Activated T-cell treated with anti-CD3 and anti-CD28 coated beads, Interleukin-2, amount 50 U/mL, for 72 hours (primary cell): ENCODE results near the gene CPVL. TPM values are rescaled to one million over a fixed set of nuclear protein-coding genes. Genes with fewer than 3 reads are reported as not detected.

Experiments
- ATAC-seq, 2 donors: fragments of 150-1000 bp; cut with Tn5 transposase; replicated peaks in 1 of 2; 2 replicates each; pipeline ENCODE4 v1.10.0; 2021; ENCODE audit warnings: moderate library complexity in 2 of 2, mild to moderate bottlenecking in 1 of 2
- DNase-seq, 2 donors: peaks; one replicate each; pipeline ENCODE4 v3.0.0; 2021 to 2022; ENCODE audit warnings: mixed read lengths in 1 of 2
- H3K27ac Mint-ChIP-seq: one replicate; pipeline ENCODE4 v1.8.0; 2022; ENCODE audit warnings: mild to moderate bottlenecking, moderate library complexity, mixed read lengths
- H3K27me3 Mint-ChIP-seq: one replicate; pipeline ENCODE4 v1.8.0; 2022; ENCODE audit warnings: low read depth, mixed read lengths
- H3K36me3 Mint-ChIP-seq, 2 donors: one replicate each; pipeline ENCODE4 v1.8.0; 2022; ENCODE audit warnings: mixed read lengths in 2 of 2, mild to moderate bottlenecking in 1 of 2; ENCODE audit not compliant: insufficient read depth in 2 of 2
- H3K4me1 Mint-ChIP-seq: one replicate; pipeline ENCODE4 v1.8.0; 2022; ENCODE audit warnings: low read depth, mixed read lengths
- H3K4me3 Mint-ChIP-seq, 2 donors: one replicate each; pipeline ENCODE4 v1.8.0; 2022; ENCODE audit warnings: mild to moderate bottlenecking in 2 of 2, mixed read lengths in 2 of 2, moderate library complexity in 2 of 2
- H3K9me3 Mint-ChIP-seq, 2 donors: one replicate each; pipeline ENCODE4 v1.8.0; 2022; ENCODE audit warnings: mixed read lengths in 2 of 2
- total RNA-seq, 2 donors: library from RNA; stranded (reverse); gene quantifications; one replicate each; pipeline ENCODE4 v1.2.3, GENCODE V29; 2022

Gene CPVL
- total RNA-seq, 2 donors from 2014 or later, result 0.51 TPM; not detected in 1

DNA sequence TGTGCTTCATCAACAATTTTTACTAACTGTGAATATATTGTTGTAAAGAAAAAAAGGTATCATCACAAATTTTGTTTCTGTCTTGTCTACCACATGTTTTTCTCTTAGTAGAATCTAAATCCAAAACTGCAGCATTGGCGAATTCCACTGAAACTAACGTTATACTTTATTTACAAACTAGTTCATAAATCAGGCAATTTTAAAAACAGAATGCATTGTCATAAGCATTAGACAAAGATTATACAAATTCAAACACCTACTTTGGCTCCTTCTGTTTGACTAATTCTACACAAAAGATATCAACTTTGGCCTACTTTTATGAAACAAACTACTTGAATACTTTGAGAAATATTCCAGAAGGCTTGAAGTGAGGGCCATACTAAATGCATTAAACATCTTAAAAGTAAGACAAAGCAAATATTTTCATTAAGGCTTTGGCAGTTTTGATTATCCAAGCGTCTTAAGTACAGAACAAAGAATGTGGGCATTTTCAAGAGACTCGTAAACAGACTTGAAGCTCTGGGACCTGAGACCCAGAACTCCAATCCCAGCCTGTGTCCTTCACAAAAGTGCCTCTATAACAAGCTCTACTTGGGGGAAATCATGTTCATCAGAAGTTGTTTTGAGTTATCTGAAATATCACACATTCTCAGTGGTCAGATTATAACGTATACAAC lies 81.0 kb downstream of the CPVL start:
- no peaks in the 10 kb centered on the region for H3K4me1 Mint-ChIP-seq
- H3K4me3 Mint-ChIP-seq, result no peak overlapping the region
- H3K36me3 Mint-ChIP-seq, result no peaks in the 10 kb centered on the region
- no peak overlapping the region for H3K27ac Mint-ChIP-seq
- no peaks in the 10 kb centered on the region for H3K27me3 Mint-ChIP-seq
- ATAC-seq (no peak), DNase-seq (no peak)
- no peaks in the 10 kb centered on the region for H3K9me3 Mint-ChIP-seq

DNA sequence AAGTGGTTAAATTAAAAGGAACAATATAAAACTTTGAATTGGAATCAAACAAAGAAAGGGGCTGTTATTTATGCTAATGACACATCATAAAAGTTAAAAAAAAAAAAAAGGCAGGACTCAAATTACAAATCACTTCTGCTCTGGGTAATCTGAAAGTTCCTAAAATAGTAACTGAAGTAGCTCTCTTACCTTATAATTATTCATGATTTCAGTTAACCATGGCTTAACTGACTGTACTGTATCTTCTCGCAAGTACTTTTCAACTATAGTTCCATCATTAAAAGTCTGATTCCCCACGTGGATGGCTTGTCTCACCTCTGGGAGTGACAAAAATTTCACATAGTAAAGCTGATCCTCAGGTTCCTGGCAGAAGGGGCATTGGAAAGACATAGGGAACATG lies 82.5 kb downstream of the CPVL start:
- ATAC-seq (no peak), DNase-seq (no peak)
- no peaks in the 10 kb centered on the region for H3K4me1 Mint-ChIP-seq
- H3K9me3 Mint-ChIP-seq, result peaks cover 0 to 2% of the 10 kb centered on the region in 2 donors
- H3K36me3 Mint-ChIP-seq, result peaks cover 0 to 2% of the 10 kb centered on the region in 2 donors
- no peak overlapping the region for H3K4me3 Mint-ChIP-seq
- no peak overlapping the region for H3K27ac Mint-ChIP-seq
- no peaks in the 10 kb centered on the region for H3K27me3 Mint-ChIP-seq

DNA sequence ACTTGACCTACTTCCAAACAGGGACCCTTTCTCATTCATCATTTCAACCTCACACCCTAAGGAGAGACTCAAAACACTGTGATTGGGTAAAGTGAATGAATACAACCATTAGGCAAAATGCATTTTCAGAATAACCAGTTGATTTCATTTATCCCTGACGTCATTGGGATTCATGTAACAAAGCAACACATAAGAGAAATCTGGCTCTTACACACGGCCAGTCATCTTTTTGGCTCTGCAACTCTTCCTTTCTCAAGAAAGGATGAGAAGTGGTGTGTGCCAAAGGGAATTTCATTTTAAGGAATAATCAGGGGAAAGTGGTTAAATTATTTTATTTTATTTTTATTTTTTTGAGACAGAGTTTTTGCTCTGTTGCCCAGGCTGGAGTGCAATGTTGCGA lies 83.1 kb downstream of the CPVL start:
- Mint-ChIP-seq H3K36me3 (peaks cover 0 to 2% of the 10 kb centered on the region in 2 donors), H3K9me3 (peaks cover 0 to 8% of the 10 kb centered on the region in 2 donors), H3K27me3 (no peaks in the 10 kb centered on the region), H3K4me1 (no peaks in the 10 kb centered on the region), H3K27ac (no peak overlapping the region), H3K4me3 (no peak overlapping the region)
- no peak for DNase-seq
- no peak for ATAC-seq

DNA sequence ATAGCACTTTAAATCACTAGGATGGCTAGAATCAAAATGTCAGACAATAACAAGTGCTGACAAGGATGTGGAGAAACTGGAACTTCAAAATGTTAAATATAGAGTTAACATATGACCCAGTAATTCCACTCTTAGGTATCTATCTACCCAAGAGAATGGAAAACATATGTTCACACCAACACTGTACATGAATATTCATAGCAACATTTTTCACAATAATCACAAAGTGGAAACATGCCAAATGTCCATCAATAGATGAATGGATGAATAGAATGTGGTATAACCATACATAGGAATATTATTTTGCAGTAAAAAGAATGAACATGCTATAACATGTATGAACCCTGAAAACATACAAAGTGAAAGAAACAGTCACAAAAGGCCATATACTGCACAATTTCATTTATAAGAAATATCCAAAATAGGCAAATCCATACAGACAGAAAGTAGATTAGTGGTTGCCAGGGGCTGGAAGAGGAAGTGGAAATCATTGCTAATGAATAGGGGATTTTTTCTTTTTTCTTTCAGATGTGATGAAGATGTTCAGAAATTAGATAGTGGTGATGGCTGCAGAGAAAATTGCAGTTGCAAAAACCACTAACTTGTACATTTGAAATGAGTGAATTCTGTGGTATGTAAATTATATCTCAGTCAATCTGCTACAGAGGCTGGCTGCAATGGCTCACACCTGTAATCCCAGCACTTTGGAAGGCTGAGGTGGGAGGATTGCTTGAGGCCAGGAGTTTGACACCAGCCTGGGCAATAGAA lies 93.0 kb downstream of the CPVL start:
- Mint-ChIP-seq H3K27ac (no peak overlapping the region), H3K27me3 (no peaks in the 10 kb centered on the region), H3K36me3 (peaks cover 0 to 1% of the 10 kb centered on the region in 2 donors), H3K9me3 (peaks cover 10 to 14% of the 10 kb centered on the region in 2 donors), H3K4me3 (no peak overlapping the region), H3K4me1 (no peaks in the 10 kb centered on the region)
- ATAC-seq, result no peak
- DNase-seq, result no peak

DNA sequence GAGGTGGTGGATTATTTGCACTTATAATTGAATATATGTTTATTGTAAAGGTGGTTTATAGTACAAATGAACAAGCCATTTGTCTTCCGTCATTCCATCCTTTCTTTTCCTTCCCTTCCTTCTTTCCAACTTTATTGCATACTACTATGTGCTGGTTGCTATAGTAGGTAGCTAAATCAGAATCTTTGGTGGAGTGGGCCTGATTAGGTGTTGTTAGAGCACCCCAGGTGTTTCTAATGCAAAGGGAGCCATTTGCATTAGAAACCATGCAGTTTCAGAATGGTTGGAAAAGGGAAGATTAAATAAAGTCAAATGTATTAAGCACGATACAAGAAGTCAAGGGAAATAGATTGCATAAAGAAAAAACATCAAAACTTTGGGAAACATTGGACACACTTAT lies 99.4 kb downstream of the CPVL start:
- no peak overlapping the region for H3K4me3 Mint-ChIP-seq
- peaks cover 0 to 1% of the 10 kb centered on the region in 2 donors for H3K36me3 Mint-ChIP-seq
- DNase-seq (no peak), ATAC-seq (no peak)
- H3K4me1 Mint-ChIP-seq, result no peaks in the 10 kb centered on the region
- H3K27me3 Mint-ChIP-seq, result peaks cover 19% of the 10 kb centered on the region
- H3K27ac Mint-ChIP-seq, result no peak overlapping the region
- peaks cover 5 to 6% of the 10 kb centered on the region in 2 donors for H3K9me3 Mint-ChIP-seq

DNA sequence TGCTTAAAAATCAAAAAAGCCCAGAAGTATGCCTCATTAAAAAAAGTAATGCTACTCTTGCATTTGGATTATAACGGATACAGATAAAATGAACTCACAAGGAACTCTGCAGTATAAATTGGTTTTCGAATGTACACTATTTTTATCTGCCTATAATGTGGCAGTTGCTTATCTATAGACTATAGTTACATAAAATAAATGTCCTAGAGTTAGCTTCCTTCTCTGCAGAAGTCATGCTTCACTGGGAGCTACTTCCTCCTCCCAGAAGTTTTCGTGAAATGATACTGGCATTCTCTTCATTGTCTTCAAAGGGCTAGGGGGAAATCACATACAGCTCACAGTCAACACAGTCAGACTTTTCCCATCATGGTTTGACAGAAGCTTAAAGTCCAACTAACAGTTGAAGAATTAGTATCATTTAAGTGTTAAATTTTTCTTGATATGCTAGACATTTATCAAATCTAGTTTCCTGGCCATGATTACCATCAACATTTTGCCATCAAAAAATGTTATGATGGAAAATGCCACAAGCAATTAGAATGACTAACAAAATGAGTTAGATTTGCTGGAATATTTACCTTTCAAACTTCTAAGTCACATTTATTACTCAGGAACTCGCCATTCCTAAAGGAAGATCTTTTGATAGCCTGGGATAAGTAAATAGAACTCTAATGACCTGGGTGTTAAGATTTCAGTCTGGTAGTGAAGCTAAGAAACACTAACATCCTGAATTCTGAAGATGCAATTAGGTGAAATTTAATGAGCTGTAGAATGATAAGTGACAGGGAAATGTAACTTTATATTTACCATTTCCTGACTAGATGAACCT lies 100.9 kb downstream of the CPVL start:
- Mint-ChIP-seq H3K27me3 (peaks cover 19% of the 10 kb centered on the region), H3K4me1 (no peaks in the 10 kb centered on the region), H3K27ac (no peak overlapping the region), H3K4me3 (no peak overlapping the region), H3K9me3 (peaks cover 0 to 3% of the 10 kb centered on the region in 2 donors), H3K36me3 (no peaks in the 10 kb centered on the region)
- ATAC-seq (no peak), DNase-seq (no peak)

DNA sequence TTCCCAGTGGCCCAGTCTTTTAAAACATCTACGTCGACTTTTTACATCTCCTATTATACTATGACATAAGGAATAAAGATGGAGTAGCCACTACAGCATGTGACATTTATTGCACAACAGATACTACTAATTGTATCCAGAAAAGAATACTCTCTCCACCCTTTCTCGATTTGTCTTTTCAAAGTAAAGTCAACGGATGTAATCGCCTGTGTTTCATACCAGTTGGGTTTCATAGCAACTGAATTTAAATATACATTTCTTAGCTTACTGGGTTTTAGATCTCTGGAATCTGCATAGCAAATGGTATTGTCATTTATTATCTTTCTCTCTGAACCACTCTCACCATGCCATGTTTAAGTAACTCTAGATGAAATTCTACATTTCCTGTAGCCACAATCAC lies 101.8 kb downstream of the CPVL start:
- H3K9me3 Mint-ChIP-seq, result peaks cover 0 to 3% of the 10 kb centered on the region in 2 donors

DNA sequence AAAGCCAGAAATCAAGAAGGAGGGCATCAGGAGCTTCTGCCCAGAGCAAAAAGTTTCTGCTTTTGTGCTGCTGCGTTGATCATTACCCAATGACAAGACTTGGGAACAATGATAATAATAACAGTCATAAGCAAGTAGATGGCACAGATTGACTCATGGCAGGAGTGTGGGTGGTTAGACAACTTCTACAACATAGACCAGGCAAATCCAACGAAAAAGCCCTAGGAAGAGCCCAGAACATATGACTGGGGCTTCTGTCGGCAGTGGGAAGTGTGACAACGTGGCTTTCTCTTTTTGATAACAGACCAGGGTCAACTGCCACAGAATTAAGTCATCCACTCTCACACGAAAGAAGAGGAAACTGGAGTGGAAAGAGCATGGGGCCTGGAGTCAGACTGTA lies 102.8 kb downstream of the CPVL start:
- no peaks in the 10 kb centered on the region for H3K4me1 Mint-ChIP-seq
- H3K27me3 Mint-ChIP-seq, result peaks cover 19% of the 10 kb centered on the region
- H3K4me3 Mint-ChIP-seq, result no peak overlapping the region
- no peaks in the 10 kb centered on the region for H3K36me3 Mint-ChIP-seq
- H3K27ac Mint-ChIP-seq, result no peak overlapping the region
- DNase-seq, result no peak
- ATAC-seq, result no peak
- H3K9me3 Mint-ChIP-seq, result peaks cover 0 to 1% of the 10 kb centered on the region in 2 donors

More for the DNA sequence above, 101.8 kb downstream of the CPVL start:
- H3K27me3 Mint-ChIP-seq, result peaks cover 19% of the 10 kb centered on the region
- no peak for ATAC-seq
- no peak for DNase-seq
- no peaks in the 10 kb centered on the region for H3K36me3 Mint-ChIP-seq
- no peaks in the 10 kb centered on the region for H3K4me1 Mint-ChIP-seq
- H3K4me3 Mint-ChIP-seq, result no peak overlapping the region
- H3K27ac Mint-ChIP-seq, result no peak overlapping the region

DNA sequence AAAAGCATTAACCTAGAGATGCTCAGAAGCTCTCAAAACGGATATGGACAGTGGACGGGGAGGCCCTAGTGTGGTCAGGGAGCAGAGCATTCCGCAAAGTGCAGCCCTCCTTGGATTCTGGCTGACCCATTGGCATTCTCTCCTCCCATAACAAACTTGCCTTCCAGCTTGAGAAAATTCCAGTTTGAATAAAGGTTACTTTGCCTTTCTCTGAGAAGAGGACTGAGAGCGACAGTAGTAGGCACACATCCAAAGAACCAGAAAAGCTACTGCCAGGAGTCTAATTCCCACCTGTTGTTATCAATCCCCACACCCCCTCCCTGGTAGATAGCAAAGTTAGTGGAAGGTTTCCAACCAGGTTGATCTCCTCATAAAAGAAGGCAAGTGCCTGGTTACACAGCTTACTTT lies 103.5 kb downstream of the CPVL start:
- Mint-ChIP-seq H3K36me3 (no peaks in the 10 kb centered on the region), H3K4me1 (no peaks in the 10 kb centered on the region), H3K4me3 (no peak overlapping the region), H3K27ac (no peak overlapping the region), H3K9me3 (peaks cover 0 to 1% of the 10 kb centered on the region in 2 donors), H3K27me3 (peaks cover 16% of the 10 kb centered on the region)
- ATAC-seq (no peak), DNase-seq (no peak)

DNA sequence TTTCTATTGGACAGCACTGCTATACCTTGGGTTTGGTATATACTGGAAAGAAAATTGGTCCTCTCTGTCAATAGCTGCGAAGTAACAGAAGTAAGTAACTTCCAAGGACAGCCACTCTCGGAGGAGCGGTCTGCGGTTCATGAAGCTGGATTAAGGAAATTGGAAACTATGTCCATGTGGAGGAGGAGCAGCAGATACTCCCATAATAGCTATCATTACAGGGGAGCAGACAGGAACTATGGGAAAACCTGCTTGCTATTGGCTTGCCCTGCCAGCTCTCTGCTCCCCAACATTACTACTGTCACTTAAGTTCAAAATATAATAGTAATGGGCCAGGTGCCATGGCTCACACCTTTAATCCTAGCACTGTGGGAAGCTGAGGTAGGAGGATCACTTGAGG lies 104.3 kb downstream of the CPVL start:
- Mint-ChIP-seq H3K4me3 (no peak overlapping the region), H3K4me1 (no peaks in the 10 kb centered on the region), H3K27me3 (peaks cover 13% of the 10 kb centered on the region), H3K27ac (no peak overlapping the region), H3K9me3 (peaks cover 0 to 1% of the 10 kb centered on the region in 2 donors), H3K36me3 (no peaks in the 10 kb centered on the region)
- no peak for DNase-seq
- no peak for ATAC-seq

DNA sequence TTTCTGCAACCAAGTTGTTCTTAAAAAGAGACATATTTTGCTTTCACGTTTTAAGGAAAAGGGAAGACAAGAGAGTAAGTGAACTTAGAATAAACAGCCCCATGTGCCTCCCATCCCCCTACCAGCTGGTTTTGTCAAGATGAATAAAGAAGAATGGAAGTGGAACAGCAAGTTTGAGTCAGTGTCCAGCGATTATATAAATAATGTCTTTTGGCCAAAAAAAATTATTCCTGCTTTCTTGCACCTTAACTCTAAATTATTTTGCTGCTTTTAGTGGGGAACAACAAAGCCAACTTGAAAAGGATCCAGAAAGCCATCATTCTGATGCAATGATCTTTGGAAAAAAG lies 105.8 kb downstream of the CPVL start:
- Mint-ChIP-seq H3K4me3 (no peak overlapping the region), H3K27ac (no peak overlapping the region), H3K4me1 (peaks cover 13% of the 10 kb centered on the region), H3K27me3 (peaks cover 13% of the 10 kb centered on the region), H3K9me3 (peaks cover 0 to 3% of the 10 kb centered on the region in 2 donors), H3K36me3 (no peaks in the 10 kb centered on the region)
- DNase-seq (no peak), ATAC-seq (no peak)

DNA sequence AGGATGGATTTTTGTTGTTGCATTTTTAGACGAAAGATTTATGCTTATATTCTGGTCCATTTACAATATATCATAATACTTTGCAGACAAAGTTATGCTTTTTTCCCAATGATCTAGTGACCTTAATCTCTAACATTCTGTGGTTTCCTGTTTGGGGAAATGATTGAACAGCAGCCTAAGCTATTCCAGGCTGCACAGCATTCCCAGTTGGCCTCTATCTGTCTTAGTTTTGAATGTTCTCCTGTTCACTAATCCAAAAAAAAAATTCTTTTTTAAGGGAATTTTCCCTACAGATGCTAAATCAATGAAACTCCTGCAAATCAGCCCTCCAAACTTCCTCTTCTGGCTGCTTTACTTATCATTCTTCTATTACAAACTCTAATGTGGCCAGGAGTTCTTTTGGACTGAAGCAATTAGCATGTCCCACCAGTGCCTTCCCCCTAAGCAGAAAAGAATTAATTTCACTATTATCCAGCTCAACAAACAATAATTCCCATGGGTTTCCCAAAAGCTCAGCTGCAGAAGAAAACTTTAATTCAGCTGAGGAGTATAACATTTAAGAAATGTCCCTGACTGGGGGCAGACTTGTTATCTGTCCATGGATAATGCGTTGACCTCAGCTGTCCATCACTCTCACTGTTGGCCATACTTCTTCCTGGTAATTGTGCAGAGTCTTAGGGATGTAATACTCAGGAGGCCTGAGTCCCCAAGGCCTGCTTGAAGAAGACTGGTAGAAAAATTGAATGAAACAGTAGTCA lies 106.3 kb downstream of the CPVL start:
- Mint-ChIP-seq H3K4me1 (peaks cover 19% of the 10 kb centered on the region), H3K36me3 (no peaks in the 10 kb centered on the region)
- no peak for ATAC-seq

More for the DNA sequence above, 106.3 kb downstream of the CPVL start:
- H3K27ac Mint-ChIP-seq, result no peak overlapping the region
- DNase-seq, result no peak
- H3K9me3 Mint-ChIP-seq, result peaks cover 0 to 3% of the 10 kb centered on the region in 2 donors
- no peak overlapping the region for H3K4me3 Mint-ChIP-seq
- peaks cover 13% of the 10 kb centered on the region for H3K27me3 Mint-ChIP-seq
